ENCODE measurements around the gene SLC9A9. TPM values are rescaled to one million over a fixed set of nuclear protein-coding genes. Genes with fewer than 3 reads are reported as not detected.

The SLC9A9 gene
- polyA plus RNA-seq, 12 donors: 9.4 to 16.5 (median 11.6) TPM; not detected in 1

GRCh38 chr3:143849854-143850549 is 1.7 kb upstream of the SLC9A9 start:
- DNase-seq: peak; percentile 67

GRCh38 chr3:143848704-143849103 is 436 bp upstream of the SLC9A9 start:
- DNase-seq: no peak

GRCh38 chr3:143843587-143843986 is 4.7 kb downstream of the SLC9A9 start:
- DNase-seq: no peak

GRCh38 chr3:143840636-143841035 is 7.6 kb downstream of the SLC9A9 start:
- DNase-seq: no peak

- DNase-seq: no peak
Observed at GRCh38 chr3:143839980-143840379, 8.3 kb downstream of the SLC9A9 start.

- DNase-seq: no peak
Observed at GRCh38 chr3:143837076-143837475, 11.2 kb downstream of the SLC9A9 start.

- DNase-seq: no peak
Observed at GRCh38 chr3:143835312-143835711, 13.0 kb downstream of the SLC9A9 start.

- DNase-seq: no peak
Observed at GRCh38 chr3:143832433-143832832, 15.8 kb downstream of the SLC9A9 start.

- DNase-seq: no peak
Observed at GRCh38 chr3:143831994-143832393, 16.3 kb downstream of the SLC9A9 start.

GRCh38 chr3:143831208-143831607 is 17.1 kb downstream of the SLC9A9 start:
- no peak for DNase-seq

- DNase-seq: no peak
Observed at GRCh38 chr3:143830786-143831185, 17.5 kb downstream of the SLC9A9 start.

GRCh38 chr3:143830063-143830462 is 18.2 kb downstream of the SLC9A9 start:
- DNase-seq: no peak

GRCh38 chr3:143827425-143827824 is 20.8 kb downstream of the SLC9A9 start:
- no peak for DNase-seq

- no peak for DNase-seq
Observed at GRCh38 chr3:143826296-143826695, 22.0 kb downstream of the SLC9A9 start.

- no peak for DNase-seq
Observed at GRCh38 chr3:143825513-143825912, 22.8 kb downstream of the SLC9A9 start.

- peak; percentile 73 for DNase-seq
Observed at GRCh38 chr3:143824735-143825385, 23.4 kb downstream of the SLC9A9 start.

GRCh38 chr3:143822798-143823197 is 25.5 kb downstream of the SLC9A9 start:
- no peak for DNase-seq

- DNase-seq: no peak
Observed at GRCh38 chr3:143822374-143822773, 25.9 kb downstream of the SLC9A9 start.

- no peak for DNase-seq
Observed at GRCh38 chr3:143821862-143822261, 26.4 kb downstream of the SLC9A9 start.

- DNase-seq: no peak
Observed at GRCh38 chr3:143820466-143821221, 27.6 kb downstream of the SLC9A9 start.

- DNase-seq: no peak
Observed at GRCh38 chr3:143819890-143820289, 28.4 kb downstream of the SLC9A9 start.

GRCh38 chr3:143814443-143814889 is 33.8 kb downstream of the SLC9A9 start:
- DNase-seq: no peak

GRCh38 chr3:143812481-143812880 is 35.8 kb downstream of the SLC9A9 start:
- no peak for DNase-seq

All from muscle of arm (tissue), 12 donors.